ENCODE measurements around the gene PBX3. TPM values are rescaled to one million over a fixed set of nuclear protein-coding genes. Genes with fewer than 3 reads are reported as not detected.

Gene PBX3
- total and polyA plus RNA-seq, 2 of the 13 experiments (the other 11 are each of a cell fraction or from before 2014, with no cell fraction given), result 6.0 to 11.2 TPM

- TF ChIP-seq SNAPC2 (CRISPR knock-in tag; IDR thresholded peaks at IDR 0.05), result no peak
- no peak for TF ChIP-seq ZNF788 (CRISPR knock-in tag; IDR thresholded peaks at IDR 0.05; ENCODE audit: borderline replicate concordance)
- TF ChIP-seq MBD4 (IDR thresholded peaks at IDR 0.05; ENCODE audit: borderline replicate concordance, low read length), result no peak
- no peak for TF ChIP-seq ZNF20 (CRISPR knock-in tag; IDR thresholded peaks at IDR 0.05)
- TF ChIP-seq SRSF1 (optimal IDR thresholded peaks at IDR 0.05; ENCODE audit: low read depth, low read length), result no peak
- TF ChIP-seq ZNF12 (CRISPR knock-in tag; IDR thresholded peaks at IDR 0.05), result no peak
These were observed 103.6 kb downstream of the PBX3 start (continued) for GRCh38 chr9:125850763-125851162.

GRCh38 chr9:125851979-125852378 lies 104.8 kb downstream of the PBX3 start:
- CTCF ChIA-PET (ENCODE audit: low intra/inter-chr PET ratio, low total read pairs), result no interaction called here
- 100% methylated on average over 2 of the region's 2 CpGs for WGBS (ENCODE audit: low lambda C conversion rate)
- H3K79me2 ChIP-seq (ENCODE audit: insufficient read depth, low read length), result no peaks in the 10 kb centered on the region

More at GRCh38 chr9:125851979-125852378, 104.8 kb downstream of the PBX3 start:
- H3K27me3 ChIP-seq (ENCODE audit: control insufficient read depth in 1 of 2, insufficient read depth in 2 of 2, low read length in 2 of 2), result no peaks in the 10 kb centered on the region
- DNase-seq (ENCODE audit: low spot score) (no peak), FAIRE-seq (no peak), ATAC-seq (no peak)
- TF ChIP-seq ZNF446 (CRISPR knock-in tag; IDR thresholded peaks at IDR 0.05), result no peak
- TF ChIP-seq, protein P1, sequence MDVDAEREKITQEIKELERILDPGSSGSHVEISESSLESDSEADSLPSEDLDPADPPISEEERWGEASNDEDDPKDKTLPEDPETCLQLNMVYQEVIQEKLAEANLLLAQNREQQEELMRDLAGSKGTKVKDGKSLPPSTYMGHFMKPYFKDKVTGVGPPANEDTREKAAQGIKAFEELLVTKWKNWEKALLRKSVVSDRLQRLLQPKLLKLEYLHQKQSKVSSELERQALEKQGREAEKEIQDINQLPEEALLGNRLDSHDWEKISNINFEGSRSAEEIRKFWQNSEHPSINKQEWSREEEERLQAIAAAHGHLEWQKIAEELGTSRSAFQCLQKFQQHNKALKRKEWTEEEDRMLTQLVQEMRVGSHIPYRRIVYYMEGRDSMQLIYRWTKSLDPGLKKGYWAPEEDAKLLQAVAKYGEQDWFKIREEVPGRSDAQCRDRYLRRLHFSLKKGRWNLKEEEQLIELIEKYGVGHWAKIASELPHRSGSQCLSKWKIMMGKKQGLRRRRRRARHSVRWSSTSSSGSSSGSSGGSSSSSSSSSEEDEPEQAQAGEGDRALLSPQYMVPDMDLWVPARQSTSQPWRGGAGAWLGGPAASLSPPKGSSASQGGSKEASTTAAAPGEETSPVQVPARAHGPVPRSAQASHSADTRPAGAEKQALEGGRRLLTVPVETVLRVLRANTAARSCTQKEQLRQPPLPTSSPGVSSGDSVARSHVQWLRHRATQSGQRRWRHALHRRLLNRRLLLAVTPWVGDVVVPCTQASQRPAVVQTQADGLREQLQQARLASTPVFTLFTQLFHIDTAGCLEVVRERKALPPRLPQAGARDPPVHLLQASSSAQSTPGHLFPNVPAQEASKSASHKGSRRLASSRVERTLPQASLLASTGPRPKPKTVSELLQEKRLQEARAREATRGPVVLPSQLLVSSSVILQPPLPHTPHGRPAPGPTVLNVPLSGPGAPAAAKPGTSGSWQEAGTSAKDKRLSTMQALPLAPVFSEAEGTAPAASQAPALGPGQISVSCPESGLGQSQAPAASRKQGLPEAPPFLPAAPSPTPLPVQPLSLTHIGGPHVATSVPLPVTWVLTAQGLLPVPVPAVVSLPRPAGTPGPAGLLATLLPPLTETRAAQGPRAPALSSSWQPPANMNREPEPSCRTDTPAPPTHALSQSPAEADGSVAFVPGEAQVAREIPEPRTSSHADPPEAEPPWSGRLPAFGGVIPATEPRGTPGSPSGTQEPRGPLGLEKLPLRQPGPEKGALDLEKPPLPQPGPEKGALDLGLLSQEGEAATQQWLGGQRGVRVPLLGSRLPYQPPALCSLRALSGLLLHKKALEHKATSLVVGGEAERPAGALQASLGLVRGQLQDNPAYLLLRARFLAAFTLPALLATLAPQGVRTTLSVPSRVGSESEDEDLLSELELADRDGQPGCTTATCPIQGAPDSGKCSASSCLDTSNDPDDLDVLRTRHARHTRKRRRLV (CRISPR knock-in tag; IDR thresholded peaks at IDR 0.05), result no peak
- no peak for TF ChIP-seq FLYWCH1 (CRISPR knock-in tag; IDR thresholded peaks at IDR 0.05)
- TF ChIP-seq SCMH1 (CRISPR knock-in tag; IDR thresholded peaks at IDR 0.05; ENCODE audit: borderline replicate concordance), result no peak
- no peak for TF ChIP-seq FOXO1 (CRISPR knock-in tag; IDR thresholded peaks at IDR 0.05)
- TF ChIP-seq ELF1 (CRISPR knock-in tag; IDR thresholded peaks at IDR 0.05), result no peak
- no peak overlapping the region for H3K9ac ChIP-seq (ENCODE audit: insufficient read depth, low read depth, low read length)
- POLR2A ChIA-PET, result no interaction called here
- H3K27ac ChIP-seq (ENCODE audit: extremely low read length, insufficient read depth, low read length), result no peak overlapping the region
- H4K20me1 ChIP-seq (ENCODE audit: insufficient read depth, low read length), result no peaks in the 10 kb centered on the region
- BruUV-seq (replicated peaks), result no TSS peak
- no peak overlapping the region for H3K4me3 ChIP-seq (replicated peaks in 1 of 3; ENCODE audit: insufficient read depth in 1 of 3, low read depth in 2 of 3, low read length in 3 of 3)
- no peaks in the 10 kb centered on the region for H3K36me3 ChIP-seq (replicated peaks in 1 of 2; ENCODE audit: control insufficient read depth in 1 of 2, insufficient read depth in 2 of 2, low read length in 2 of 2)
- in situ Hi-C loops (cut with HindIII; ENCODE audit: extremely low pct_ligation_motif_present, low pct_unique_long_range_greater_than_20kb), result no loop called here
- peaks cover 44% of the 10 kb centered on the region for H3K4me1 ChIP-seq (ENCODE audit: insufficient read depth, low read length)
- no peak overlapping the region for H2AFZ ChIP-seq (ENCODE audit: low read length)
- H3K4me2 ChIP-seq (ENCODE audit: low read depth, low read length), result no peak overlapping the region
- no peaks in the 10 kb centered on the region for H3K9me3 ChIP-seq (ENCODE audit: low read length)
- intact Hi-C loops (cut with micrococcal nuclease; ENCODE audit: unreplicated experiment), result no loop called here

Measured in HepG2 (cell line).